Thoracic aorta (tissue), 2 donors: ENCODE results near the gene KCNN1. TPM values are rescaled to one million over a fixed set of nuclear protein-coding genes. Genes with fewer than 3 reads are reported as not detected.

Experiments used
- ATAC-seq: fragments of 150-250 bp; one replicate; pipeline ENCODE4 v1.8.0; 2017; ENCODE audit warnings: low read depth; ENCODE audit not compliant: insufficient number of reproducible peaks, low FRiP score
- DNase-seq: peaks from one replicate; pipeline ENCODE4 v3.0.0-alpha.2; 2020; ENCODE audit warnings: low spot score
- H3K27ac ChIP-seq, 2 donors: fragments of 200-600 bp; sonication (generic); 1 replicate in 1 of 2; 2 replicates in 1 of 2; pipeline ENCODE4 v1.5.1; 2016; ENCODE audit warnings: mild to moderate bottlenecking in 2 of 2, moderate library complexity in 2 of 2
- H3K27me3 ChIP-seq: fragments of 200-600 bp; sonication (generic); replicated peaks from 2 replicates; pipeline ENCODE4 v1.6.0; 2016; ENCODE audit warnings: mild to moderate bottlenecking; ENCODE audit not compliant: insufficient read depth
- H3K36me3 ChIP-seq: fragments of 200-600 bp; sonication (generic); one replicate; pipeline ENCODE4 v1.5.1; 2016
- H3K4me1 ChIP-seq, 2 donors: fragments of 200-600 bp; sonication (generic); 1 replicate in 1 of 2; 2 replicates in 1 of 2; pipeline versions ENCODE4 v1.5.1 to v1.6.0; 2016; ENCODE audit warnings: low read depth in 2 of 2, mild to moderate bottlenecking in 1 of 2; ENCODE audit not compliant: control insufficient read depth in 1 of 2
- H3K4me3 ChIP-seq: fragments of 200-600 bp; sonication (generic); 2 replicates; pipeline ENCODE4 v1.5.1; 2016; ENCODE audit warnings: mild to moderate bottlenecking
- H3K9me3 ChIP-seq: fragments of 200-600 bp; sonication (generic); 2 replicates; pipeline ENCODE4 v1.5.1; 2016
- total RNA-seq, 2 donors: library from RNA; depleted of rRNA; stranded (reverse); fragments of >200 nt; gene quantifications; one replicate each; pipeline versions ENCODE4 v1.1.0 to v1.2.3, GENCODE V29; 2016
- TF ChIP-seq, protein P1 (sequence below): fragments of 200-600 bp; sonication (generic); IDR thresholded peaks from one replicate; pipeline ENCODE4 v1.5.1; 2019; ENCODE audit warnings: antibody characterized with exemption

The KCNN1 gene
- total RNA-seq, 2 donors from 2014 or later: 0.99 TPM; not detected in 1

DNA sequence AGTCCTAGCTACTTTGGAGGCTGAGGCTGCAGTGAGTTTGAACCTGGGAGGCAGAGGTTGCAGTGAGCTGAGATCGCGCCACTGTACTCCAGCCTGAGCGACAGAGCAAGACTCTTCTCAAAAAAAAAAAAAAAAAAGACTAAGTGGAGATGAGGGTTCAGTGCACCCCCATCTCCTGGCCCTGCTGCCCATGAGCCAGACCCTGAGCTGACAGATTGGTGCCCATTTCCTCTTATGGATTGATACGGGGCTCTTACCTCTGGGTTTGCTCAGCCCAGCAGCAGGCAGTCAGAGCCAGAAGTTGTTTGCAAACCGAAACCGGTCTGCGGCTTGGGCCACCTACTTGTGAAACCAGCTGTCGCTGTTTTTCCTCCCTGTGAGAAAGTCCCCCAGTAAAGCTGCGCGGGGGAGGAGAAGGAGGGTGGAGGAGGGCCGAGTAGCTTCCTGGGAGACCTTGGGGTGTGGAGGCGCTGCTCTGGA lies 78.0 kb downstream of the KCNN1 start:
- ATAC-seq: peak; percentile 19
- no peaks in the 10 kb centered on the region for H3K27me3 ChIP-seq
- peak overlapping the region; percentile 70 to 96 for H3K27ac ChIP-seq
- TF ChIP-seq, protein P1, sequence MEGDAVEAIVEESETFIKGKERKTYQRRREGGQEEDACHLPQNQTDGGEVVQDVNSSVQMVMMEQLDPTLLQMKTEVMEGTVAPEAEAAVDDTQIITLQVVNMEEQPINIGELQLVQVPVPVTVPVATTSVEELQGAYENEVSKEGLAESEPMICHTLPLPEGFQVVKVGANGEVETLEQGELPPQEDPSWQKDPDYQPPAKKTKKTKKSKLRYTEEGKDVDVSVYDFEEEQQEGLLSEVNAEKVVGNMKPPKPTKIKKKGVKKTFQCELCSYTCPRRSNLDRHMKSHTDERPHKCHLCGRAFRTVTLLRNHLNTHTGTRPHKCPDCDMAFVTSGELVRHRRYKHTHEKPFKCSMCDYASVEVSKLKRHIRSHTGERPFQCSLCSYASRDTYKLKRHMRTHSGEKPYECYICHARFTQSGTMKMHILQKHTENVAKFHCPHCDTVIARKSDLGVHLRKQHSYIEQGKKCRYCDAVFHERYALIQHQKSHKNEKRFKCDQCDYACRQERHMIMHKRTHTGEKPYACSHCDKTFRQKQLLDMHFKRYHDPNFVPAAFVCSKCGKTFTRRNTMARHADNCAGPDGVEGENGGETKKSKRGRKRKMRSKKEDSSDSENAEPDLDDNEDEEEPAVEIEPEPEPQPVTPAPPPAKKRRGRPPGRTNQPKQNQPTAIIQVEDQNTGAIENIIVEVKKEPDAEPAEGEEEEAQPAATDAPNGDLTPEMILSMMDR: no peak
- no peaks in the 10 kb centered on the region for H3K36me3 ChIP-seq
- H3K4me1 ChIP-seq: peaks cover 19 to 35% of the 10 kb centered on the region in 2 donors
- DNase-seq: no peak
- no peaks in the 10 kb centered on the region for H3K9me3 ChIP-seq
- H3K4me3 ChIP-seq: peak overlapping the region; percentile 72

DNA sequence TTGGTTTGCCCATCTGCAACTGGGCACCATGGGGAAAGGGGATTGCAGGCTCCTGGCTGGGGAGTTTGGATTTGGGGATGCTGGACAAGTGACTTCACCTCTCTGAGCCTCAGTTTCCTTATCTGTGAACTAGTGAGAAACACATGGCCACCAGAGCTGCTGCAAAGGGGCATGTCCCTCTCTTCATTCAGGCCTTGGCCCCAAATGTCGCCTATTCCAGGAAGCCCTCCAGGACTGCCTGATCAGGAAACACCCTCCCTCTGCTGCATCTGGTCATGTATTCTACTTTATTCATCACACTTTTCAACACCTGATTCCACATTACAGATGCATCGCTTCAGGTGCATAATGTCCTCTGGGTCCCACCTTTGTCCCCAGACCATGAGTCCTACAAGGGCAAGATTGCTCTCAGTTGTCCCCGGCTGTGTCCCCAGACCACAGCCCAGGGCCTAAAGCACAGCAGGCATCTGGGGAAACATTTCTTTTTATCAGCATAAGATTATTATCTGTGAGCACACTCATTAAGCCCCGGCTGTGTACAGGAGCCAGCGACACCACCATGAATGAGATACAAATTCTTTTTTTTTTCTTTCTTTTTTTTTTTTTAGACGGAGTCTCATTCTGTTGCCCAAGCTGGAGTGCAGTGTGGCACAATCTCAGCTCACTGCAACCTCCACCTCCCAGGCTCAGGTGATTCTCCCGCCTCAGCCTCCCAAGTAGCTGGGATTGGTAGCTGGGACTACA lies 78.6 kb downstream of the KCNN1 start:
- Histone ChIP-seq H3K27me3 (no peaks in the 10 kb centered on the region), H3K36me3 (no peaks in the 10 kb centered on the region), H3K4me1 (peaks cover 24 to 41% of the 10 kb centered on the region in 2 donors), H3K9me3 (no peaks in the 10 kb centered on the region), H3K27ac (peak overlapping the region; percentile 70 to 96), H3K4me3 (peak overlapping the region; percentile 72)
- TF ChIP-seq, protein P1: no peak
- ATAC-seq: no peak
- no peak for DNase-seq

DNA sequence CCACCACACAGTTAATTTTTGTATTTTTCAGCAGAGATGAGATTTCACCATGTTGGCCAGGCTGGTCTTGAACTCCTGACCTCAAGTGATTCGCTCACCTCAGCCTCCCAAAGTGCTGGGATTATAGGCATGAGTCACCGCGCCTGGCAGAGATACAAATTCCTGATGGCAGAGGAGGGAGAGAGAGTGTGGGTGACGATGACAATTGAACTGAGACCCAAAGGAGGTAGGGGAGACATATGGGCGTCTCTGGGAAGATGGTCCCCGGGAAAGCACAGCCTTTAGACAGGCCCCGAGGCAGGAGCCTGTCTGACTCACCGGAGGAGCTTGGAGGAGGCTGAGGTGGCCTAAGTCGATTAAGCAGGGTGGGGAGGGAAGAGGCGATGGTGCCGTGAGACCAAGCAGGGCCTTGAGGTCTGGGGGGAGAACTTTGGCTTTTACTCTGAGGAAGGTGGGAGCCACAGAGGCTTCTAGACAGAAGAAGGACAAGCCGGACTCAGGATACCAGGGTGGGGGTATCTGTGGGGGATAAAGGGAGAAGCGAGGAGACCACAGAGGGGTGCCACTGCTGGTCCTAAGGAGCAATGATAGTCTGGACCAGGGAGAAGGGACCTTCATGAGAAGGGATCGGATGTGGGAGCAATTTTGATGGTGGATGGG lies 79.3 kb downstream of the KCNN1 start:
- Histone ChIP-seq H3K4me1 (peaks cover 28 to 48% of the 10 kb centered on the region in 2 donors), H3K9me3 (no peaks in the 10 kb centered on the region), H3K27ac (peak overlapping the region; percentile 59 to 96), H3K27me3 (no peaks in the 10 kb centered on the region), H3K36me3 (no peaks in the 10 kb centered on the region), H3K4me3 (no peak overlapping the region)
- DNase-seq: no peak
- no peak for ATAC-seq
- TF ChIP-seq, protein P1: no peak

DNA sequence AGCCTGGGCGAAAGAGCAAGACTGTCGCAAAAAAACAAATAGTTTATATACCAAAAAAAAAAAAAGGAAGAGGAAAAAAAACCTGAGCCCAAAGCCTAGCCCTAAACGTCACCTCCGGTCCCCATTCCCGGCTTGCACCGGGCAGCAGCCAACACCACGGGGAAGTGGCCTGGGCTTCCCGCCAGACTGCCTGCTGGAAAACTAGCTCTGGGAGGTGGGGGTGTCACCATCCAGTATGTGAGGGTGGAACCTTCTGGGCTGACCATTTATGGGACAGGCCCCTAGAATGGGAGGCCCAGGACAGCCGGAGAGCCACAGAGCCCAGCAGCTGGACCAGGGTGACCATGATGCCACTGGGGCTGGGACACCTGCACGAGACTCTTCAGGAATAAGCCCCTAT lies 82.5 kb downstream of the KCNN1 start:
- peak; percentile 68 for ATAC-seq

More for the DNA sequence above, 82.5 kb downstream of the KCNN1 start:
- H3K27me3 ChIP-seq: no peaks in the 10 kb centered on the region
- peak overlapping the region; percentile 96 for H3K27ac ChIP-seq
- no peaks in the 10 kb centered on the region for H3K9me3 ChIP-seq
- H3K36me3 ChIP-seq: no peaks in the 10 kb centered on the region
- TF ChIP-seq, protein P1: no peak
- peaks cover 41 to 72% of the 10 kb centered on the region in 2 donors for H3K4me1 ChIP-seq
- peak; percentile 82 for DNase-seq
- peak overlapping the region; percentile 15 for H3K4me3 ChIP-seq

Other genes starting within 250 kb of the KCNN1 start
- 10 to 100 TPM; 31.7 to 42.9 TPM for gene MAP1S, start 247.6 kb upstream of the KCNN1 start, total RNA-seq
- 1 to 10 TPM; 8.5 to 8.9 TPM for gene FCHO1, start 215.6 kb upstream of the KCNN1 start, total RNA-seq
- 1 to 10 TPM in 1 of 2 donors, not detected in 1; 2.3 TPM for gene B3GNT3, start 172.0 kb upstream of the KCNN1 start, total RNA-seq
- gene INSL3, start 145.6 kb upstream of the KCNN1 start, total RNA-seq: not detected
- 10 to 100 TPM; 12.7 to 35.8 TPM for gene JAK3, start 119.1 kb upstream of the KCNN1 start, total RNA-seq
- 100 to 1,000 TPM; 718 to 766 TPM for gene RPL18A, start 107.2 kb upstream of the KCNN1 start, total RNA-seq
- gene SLC5A5, start 95.2 kb upstream of the KCNN1 start, total RNA-seq: not detected
- gene CCDC124, start 34.1 kb upstream of the KCNN1 start, total RNA-seq: 10 to 100 TPM; 44.1 to 60.8 TPM
- 100 to 1,000 TPM; 114 to 151 TPM for gene ARRDC2, start 41.1 kb downstream of the KCNN1 start, total RNA-seq
- 1 to 10 TPM; 1.6 to 5.4 TPM for gene IL12RB1, start 119.8 kb downstream of the KCNN1 start, total RNA-seq
- gene MAST3, start 130.7 kb downstream of the KCNN1 start, total RNA-seq: 10 to 100 TPM; 18.7 to 27.8 TPM
- gene PIK3R2, start 186.1 kb downstream of the KCNN1 start, total RNA-seq: 10 to 100 TPM; 14.3 to 15.8 TPM
- gene IFI30, start 206.7 kb downstream of the KCNN1 start, total RNA-seq: 10 to 100 TPM; 59.4 to 72.3 TPM
- gene MPV17L2, start 226.1 kb downstream of the KCNN1 start, total RNA-seq: 10 to 100 TPM; 10.6 to 16.1 TPM
- 1 to 10 TPM in 1 of 2 donors, not detected in 1; 1.9 TPM for gene RAB3A, start 236.9 kb downstream of the KCNN1 start, total RNA-seq